ENCODE data around the gene NME1. TPM values are rescaled to one million over a fixed set of nuclear protein-coding genes. Genes with fewer than 3 reads are reported as not detected.
A peak's percentile ranks its signal among the peaks of the same experiment; 100 is the strongest.

Gene NME1
- total and polyA plus RNA-seq, 9 of the 15 experiments (the other 6 are each of a cell fraction or from before 2014, with no cell fraction given): 449 to 1,588 (median 604) TPM

- TF ChIP-seq NCOA4 (IDR thresholded peaks at IDR 0.05; ENCODE audit: partially characterized antibody) (peak; percentile 25), UBTF (IDR thresholded peaks at IDR 0.05; ENCODE audit: borderline replicate concordance in 1 of 2, low read depth in 2 of 2, low read length in 2 of 2) (no peak), SNAPC5 (CRISPR knock-in tag; IDR thresholded peaks at IDR 0.05) (no peak), ZBTB49 (CRISPR knock-in tag; IDR thresholded peaks at IDR 0.05; ENCODE audit: borderline replicate concordance) (no peak), RFX5 (IDR thresholded peaks at IDR 0.05; ENCODE audit: low read depth, low read length) (no peak), ZBTB26 (CRISPR knock-in tag; IDR thresholded peaks at IDR 0.05) (peak; percentile 92), BCOR (IDR thresholded peaks at IDR 0.05) (peak; percentile 55), YY1 (IDR thresholded peaks at IDR 0.05; ENCODE audit: borderline replicate concordance in 1 of 3, control insufficient read depth in 1 of 3, extremely low read depth in 1 of 3, insufficient read depth in 3 of 3, insufficient read length in 1 of 3, insufficient replicate concordance in 2 of 3, low read depth in 1 of 3, low read length in 2 of 3) (peak in 2 of 3 experiments; percentile 14 to 21), HBP1 (CRISPR knock-in tag; IDR thresholded peaks at IDR 0.05) (peak; percentile 47), MCM7 (IDR thresholded peaks at IDR 0.05) (no peak), EHMT2 (IDR thresholded peaks at IDR 0.05) (0 out of 2 replicates have a peak, but pooled peaks have one; percentile 35), ZNF507 (tag; conservative IDR thresholded peaks at IDR 0.05) (no peak), TAF9B (IDR thresholded peaks at IDR 0.05; ENCODE audit: partially characterized antibody) (peak; percentile 37), FOXK2 (conservative IDR thresholded peaks at IDR 0.05 in 1 of 2, IDR thresholded peaks at IDR 0.05 in 1 of 2; ENCODE audit: low read depth in 2 of 2) (peak; percentile 31 to 53; a peak in 1 of 4 replicates), POLR2B (IDR thresholded peaks at IDR 0.05; ENCODE audit: low read depth, partially characterized antibody) (peak; percentile 86), KDM1A (IDR thresholded peaks at IDR 0.05) (peak; percentile 51 to 68; a peak in 3 of 4 replicates), POLR2A (conservative IDR thresholded peaks at IDR 0.05) (peak; percentile 87), ZBTB2 (IDR thresholded peaks at IDR 0.05) (0 out of 2 replicates have a peak, but pooled peaks have one; percentile 69), GATAD2A (IDR thresholded peaks at IDR 0.05) (0 out of 2 replicates have a peak, but pooled peaks have one; percentile 17), HDAC2 (IDR thresholded peaks at IDR 0.05) (peak; percentile 53)
Measured at GRCh38 chr17:51165680-51166197, 12.4 kb downstream of the NME1 start (continued).

All from K562 (cell line).